ENCODE results near the gene TPK1.

The TPK1 gene

GRCh38 chr7:144787127-144787526 lies 48.7 kb downstream of the TPK1 start:
- no peaks in the 10 kb centered on the region for H3K27me3 ChIP-seq (ENCODE audit: insufficient read depth, poor library complexity, severe bottlenecking)
- H3K36me3 ChIP-seq (ENCODE audit: low read depth) = no peaks in the 10 kb centered on the region
- no peak overlapping the region for H3K4me3 ChIP-seq (ENCODE audit: severe bottlenecking)
- H3K4me1 ChIP-seq (ENCODE audit: insufficient read depth, poor library complexity, severe bottlenecking) = no peaks in the 10 kb centered on the region
- peak; percentile 37 for TF ChIP-seq CTCF (IDR thresholded peaks at IDR 0.05; ENCODE audit: poor library complexity, severe bottlenecking)
- no peak overlapping the region for H3K27ac ChIP-seq (ENCODE audit: poor library complexity, severe bottlenecking)
- H3K9me3 ChIP-seq (ENCODE audit: severe bottlenecking) = no peaks in the 10 kb centered on the region
- ATAC-seq (ENCODE audit: low read depth) = no peak
- DNase-seq (ENCODE audit: low spot score) = no peak

DNA sequence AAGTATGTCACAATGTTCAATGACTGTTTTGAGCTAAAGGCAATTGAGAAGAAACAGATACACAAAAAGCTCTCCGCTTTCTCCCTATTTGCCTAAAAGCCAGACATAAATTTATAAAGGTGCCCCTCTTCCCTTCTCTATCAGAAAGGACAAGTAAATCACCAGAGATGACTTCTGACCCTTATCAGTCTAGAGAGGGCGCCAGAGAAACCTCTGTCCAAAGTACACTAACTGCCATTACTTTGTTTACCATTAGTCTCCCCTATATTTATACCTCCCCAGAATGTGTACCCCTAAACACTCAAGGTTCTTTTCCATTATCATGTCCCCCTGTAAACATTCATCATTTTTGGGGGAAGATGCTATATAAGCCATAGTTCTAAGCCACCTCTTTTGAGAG lies 49.3 kb downstream of the TPK1 start:
- Histone ChIP-seq H3K4me3 (ENCODE audit: severe bottlenecking) (no peak overlapping the region), H3K27me3 (ENCODE audit: insufficient read depth, poor library complexity, severe bottlenecking) (no peaks in the 10 kb centered on the region), H3K9me3 (ENCODE audit: severe bottlenecking) (no peaks in the 10 kb centered on the region), H3K4me1 (ENCODE audit: insufficient read depth, poor library complexity, severe bottlenecking) (no peaks in the 10 kb centered on the region), H3K36me3 (ENCODE audit: low read depth) (no peaks in the 10 kb centered on the region), H3K27ac (ENCODE audit: poor library complexity, severe bottlenecking) (no peak overlapping the region)
- ATAC-seq (ENCODE audit: low read depth) = peak; percentile 35; the same call in 1 of the 3 replicates
- no peak for DNase-seq (ENCODE audit: low spot score)
- no peak for TF ChIP-seq CTCF (IDR thresholded peaks at IDR 0.05; ENCODE audit: poor library complexity, severe bottlenecking)

- H3K27me3 ChIP-seq (ENCODE audit: insufficient read depth, poor library complexity, severe bottlenecking) = no peaks in the 10 kb centered on the region
- no peaks in the 10 kb centered on the region for H3K36me3 ChIP-seq (ENCODE audit: low read depth)
- no peak for DNase-seq (ENCODE audit: low spot score)
- H3K4me1 ChIP-seq (ENCODE audit: insufficient read depth, poor library complexity, severe bottlenecking) = no peaks in the 10 kb centered on the region
- no peak overlapping the region for H3K4me3 ChIP-seq (ENCODE audit: severe bottlenecking)
- no peak overlapping the region for H3K27ac ChIP-seq (ENCODE audit: poor library complexity, severe bottlenecking)
- no peaks in the 10 kb centered on the region for H3K9me3 ChIP-seq (ENCODE audit: severe bottlenecking)
- ATAC-seq (ENCODE audit: low read depth) = no peak
- TF ChIP-seq CTCF (IDR thresholded peaks at IDR 0.05; ENCODE audit: poor library complexity, severe bottlenecking) = no peak
Observed at GRCh38 chr7:144786079-144786478, 49.8 kb downstream of the TPK1 start.

DNA sequence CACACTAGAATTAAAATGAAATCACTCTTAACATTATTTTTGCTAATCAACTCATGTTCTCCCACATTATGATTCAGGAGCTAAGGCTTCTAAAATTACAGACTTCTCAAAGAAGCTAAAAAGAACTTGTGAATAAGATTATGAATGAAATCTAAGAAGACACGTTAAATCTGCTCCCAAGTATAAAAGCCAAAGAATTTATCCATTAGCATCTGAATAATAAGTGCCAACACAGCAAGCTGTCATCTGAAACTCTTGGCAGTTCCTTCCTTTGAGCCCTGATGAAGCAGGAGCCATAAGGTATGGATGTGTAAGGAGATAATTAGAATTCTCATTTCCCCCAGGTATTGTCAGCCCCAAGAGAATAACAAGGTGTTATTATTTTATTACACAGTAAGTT lies 50.3 kb downstream of the TPK1 start:
- H3K27me3 ChIP-seq (ENCODE audit: insufficient read depth, poor library complexity, severe bottlenecking) = no peaks in the 10 kb centered on the region
- H3K4me3 ChIP-seq (ENCODE audit: severe bottlenecking) = no peak overlapping the region
- DNase-seq (ENCODE audit: low spot score) = no peak
- TF ChIP-seq CTCF (IDR thresholded peaks at IDR 0.05; ENCODE audit: poor library complexity, severe bottlenecking) = no peak
- ATAC-seq (ENCODE audit: low read depth) = no peak
- no peaks in the 10 kb centered on the region for H3K4me1 ChIP-seq (ENCODE audit: insufficient read depth, poor library complexity, severe bottlenecking)
- no peak overlapping the region for H3K27ac ChIP-seq (ENCODE audit: poor library complexity, severe bottlenecking)
- H3K36me3 ChIP-seq (ENCODE audit: low read depth) = no peaks in the 10 kb centered on the region
- no peaks in the 10 kb centered on the region for H3K9me3 ChIP-seq (ENCODE audit: severe bottlenecking)

GRCh38 chr7:144784943-144785342 lies 50.9 kb downstream of the TPK1 start:
- DNase-seq (ENCODE audit: low spot score) (no peak), ATAC-seq (ENCODE audit: low read depth) (no peak)
- H3K36me3 ChIP-seq (ENCODE audit: low read depth) = no peaks in the 10 kb centered on the region
- no peak overlapping the region for H3K4me3 ChIP-seq (ENCODE audit: severe bottlenecking)
- no peak for TF ChIP-seq CTCF (IDR thresholded peaks at IDR 0.05; ENCODE audit: poor library complexity, severe bottlenecking)
- H3K4me1 ChIP-seq (ENCODE audit: insufficient read depth, poor library complexity, severe bottlenecking) = no peaks in the 10 kb centered on the region
- no peaks in the 10 kb centered on the region for H3K27me3 ChIP-seq (ENCODE audit: insufficient read depth, poor library complexity, severe bottlenecking)
- no peak overlapping the region for H3K27ac ChIP-seq (ENCODE audit: poor library complexity, severe bottlenecking)
- no peaks in the 10 kb centered on the region for H3K9me3 ChIP-seq (ENCODE audit: severe bottlenecking)
